Ovary (tissue), 3 donors: ENCODE results near the gene DDX6.

Experiments used
- CTCF ChIP-seq, 3 donors: fragments of 450-650 bp in 2 of 3; fragments of 200-600 bp in 1 of 3; IDR thresholded peaks; one replicate each; pipeline versions ENCODE4 v1.5.1 to v1.8.0; 2016 to 2022; ENCODE audit warnings: antibody characterized with exemption in 3 of 3, mild to moderate bottlenecking in 1 of 3
- EP300 ChIP-seq: sonication (generic); formaldehyde crosslinking; IDR thresholded peaks from one replicate; pipeline ENCODE4 v1.6.1; 2017; ENCODE audit warnings: antibody characterized with exemption
- POLR2A ChIP-seq: fragments of 450-650 bp; IDR thresholded peaks from one replicate; pipeline ENCODE4 v1.6.1; 2017; ENCODE audit warnings: antibody characterized with exemption, mild to moderate bottlenecking, moderate library complexity
- donor health status: DM: no; HTN: no; CAD: no.

GRCh38 chr11:118706546-118706825 is 84.5 kb downstream of the DDX6 start:
- TF ChIP-seq EP300 (no peak), CTCF (IDR thresholded peaks at IDR 0.05) (no peak), POLR2A (no peak)
